HG03520 (cell line): Measurements from ENCODE around the gene OR4F16.
"Not testable (repeated sequence)": the region's sequence is repeated elsewhere in the genome, so short reads cannot be mapped to it uniquely, and the experiment has no call there.

Experiments
- ATAC-seq: cut with Tn5 transposase; IDR thresholded peaks from one replicate; pipeline ENCODE4 v1.9.1; 2021; ENCODE audit warnings: mild to moderate bottlenecking, moderate library complexity; ENCODE audit not compliant: unreplicated experiment

The OR4F16 gene

GRCh38 chr1:686554-686953 lies at the start of gene OR4F16:
Gene OR4F16 (minus strand): TSS chr1:686654. CDS start chr1:686654, 0 bp downstream.
- not testable (repeated sequence) for ATAC-seq

- not testable (repeated sequence) for ATAC-seq
These were observed 47.2 kb upstream of the OR4F16 start for GRCh38 chr1:733649-734048.

DNA sequence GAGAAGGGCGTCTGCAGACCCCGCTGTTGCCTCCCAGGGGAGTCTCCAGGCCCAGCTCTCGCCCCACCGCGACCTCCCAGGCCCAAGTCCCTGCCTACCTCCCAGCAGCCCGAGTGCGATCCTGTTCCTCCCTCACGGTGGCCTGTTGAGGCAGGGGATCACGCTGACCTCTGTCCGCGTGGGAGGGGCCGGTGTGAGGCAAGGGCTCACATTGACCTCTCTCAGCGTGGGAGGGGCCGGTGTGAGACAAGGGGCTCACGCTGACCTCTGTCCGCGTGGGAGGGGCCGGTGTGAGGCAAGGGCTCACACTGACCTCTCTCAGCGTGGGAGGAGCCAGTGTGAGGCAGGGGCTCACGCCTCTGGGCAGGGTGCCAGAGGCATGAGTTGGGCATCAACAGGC lies 40.6 kb upstream of the OR4F16 start:
- ATAC-seq = not testable (repeated sequence)
